SW480 (cell line): Measurements from ENCODE around the gene TEX12.
"Not testable (repeated sequence)": the region's sequence is repeated elsewhere in the genome, so short reads cannot be mapped to it uniquely, and the experiment has no call there.

Experiments used
- DNase-seq: peaks from one replicate; pipeline ENCODE4 v3.0.0-alpha.2; 2016; ENCODE audit warnings: low spot score

TEX12 gene

GRCh38 chr11:112167145-112167544, at the start of gene TEX12:
TEX12 (plus strand) TSS chr11:112167372; CDS start chr11:112169269, 1,897 bp downstream.
- no peak for DNase-seq

GRCh38 chr11:112118176-112118575, 49.0 kb upstream of the TEX12 start:
- no peak for DNase-seq

GRCh38 chr11:112121981-112122615, 45.1 kb upstream of the TEX12 start:
- no peak for DNase-seq

GRCh38 chr11:112123129-112123528, 44.0 kb upstream of the TEX12 start:
- no peak for DNase-seq

GRCh38 chr11:112127056-112127455, 40.1 kb upstream of the TEX12 start:
- DNase-seq, result no peak

GRCh38 chr11:112128483-112129121, 38.6 kb upstream of the TEX12 start:
- peak; percentile 55 for DNase-seq

- no peak for DNase-seq
These were observed 37.5 kb upstream of the TEX12 start for GRCh38 chr11:112129656-112130055.

- peak; percentile 58 for DNase-seq
These were observed 34.4 kb upstream of the TEX12 start for GRCh38 chr11:112132737-112133136.

GRCh38 chr11:112134473-112134872, 32.7 kb upstream of the TEX12 start:
- DNase-seq, result no peak

GRCh38 chr11:112143597-112143996, 23.6 kb upstream of the TEX12 start:
- DNase-seq, result no peak

GRCh38 chr11:112150517-112150916, 16.7 kb upstream of the TEX12 start:
- DNase-seq, result no peak

- DNase-seq, result no peak
These were observed 10.8 kb upstream of the TEX12 start for GRCh38 chr11:112156153-112156955.

- peak; percentile 98 for DNase-seq
These were observed 10.0 kb upstream of the TEX12 start for GRCh38 chr11:112156956-112157766.

- DNase-seq, result no peak
These were observed 7.8 kb upstream of the TEX12 start for GRCh38 chr11:112159098-112160065.

GRCh38 chr11:112160091-112160848, 6.9 kb upstream of the TEX12 start:
- DNase-seq, result no peak

- DNase-seq, result no peak
These were observed 6.2 kb upstream of the TEX12 start for GRCh38 chr11:112161012-112161411.

- DNase-seq, result not testable (repeated sequence)
These were observed 5.0 kb upstream of the TEX12 start for GRCh38 chr11:112162200-112162599.

GRCh38 chr11:112162761-112163546, 4.2 kb upstream of the TEX12 start:
- peak; percentile 29 for DNase-seq
